Activated naive CD4-positive, alpha-beta T cell treated with anti-CD3 and anti-CD28 coated beads for 36 hours (primary cell): Measurements from ENCODE around the gene SNAP23. TPM values are rescaled to one million over a fixed set of nuclear protein-coding genes. Genes with fewer than 3 reads are reported as not detected.

Source experiments
- CTCF ChIA-PET: fragments of 350-600 bp; sonication (Branson Sonifier 250); formaldehyde crosslinking; loops from one replicate; lab custom pipeline; 2021; ENCODE audit warnings: antibody characterized with exemption; lab: Charles Lee
- DNase-seq: peaks from one replicate; pipeline ENCODE4 v3.0.0-alpha.2; 2020
- H3K27ac Mint-ChIP-seq: one replicate; pipeline ENCODE4 v1.8.0; 2021; ENCODE audit warnings: mild to moderate bottlenecking, mixed read lengths
- H3K27me3 Mint-ChIP-seq: one replicate; pipeline ENCODE4 v1.8.0; 2021; ENCODE audit warnings: low read depth, mixed read lengths
- H3K36me3 Mint-ChIP-seq: one replicate; pipeline ENCODE4 v1.8.0; 2021; ENCODE audit warnings: low read depth, mixed read lengths
- H3K4me1 Mint-ChIP-seq: one replicate; pipeline ENCODE4 v1.8.0; 2021; ENCODE audit warnings: low read depth, mixed read lengths
- H3K4me3 Mint-ChIP-seq: one replicate; pipeline ENCODE4 v1.8.0; 2021; ENCODE audit warnings: mild to moderate bottlenecking, moderate library complexity, mixed read lengths
- H3K9me3 Mint-ChIP-seq: one replicate; pipeline ENCODE4 v1.8.0; 2021; ENCODE audit warnings: mixed read lengths
- intact Hi-C: fragments of 100-400 bp; cut with micrococcal nuclease; formaldehyde crosslinking; loops from one replicate; pipeline ENCODE4 v1.15.1; 2023
- total RNA-seq, 2 experiments: library from RNA; stranded (reverse); gene quantifications; one replicate each; pipeline ENCODE4 v1.2.3, GENCODE V29; 2021

SNAP23 gene
- total RNA-seq, 2 experiments from 2014 or later = 33.1 to 34.5 TPM

- H3K4me3 Mint-ChIP-seq = no peak overlapping the region
- peaks cover 31% of the 10 kb centered on the region for H3K4me1 Mint-ChIP-seq
- no peaks in the 10 kb centered on the region for H3K27me3 Mint-ChIP-seq
- intact Hi-C loops = no loop called here
- CTCF ChIA-PET = no interaction called here
- no peaks in the 10 kb centered on the region for H3K9me3 Mint-ChIP-seq
- H3K27ac Mint-ChIP-seq = no peak overlapping the region
- H3K36me3 Mint-ChIP-seq = no peaks in the 10 kb centered on the region
- no peak for DNase-seq
These were observed 7.0 kb downstream of the SNAP23 start for GRCh38 chr15:42502477-42502876.

DNA sequence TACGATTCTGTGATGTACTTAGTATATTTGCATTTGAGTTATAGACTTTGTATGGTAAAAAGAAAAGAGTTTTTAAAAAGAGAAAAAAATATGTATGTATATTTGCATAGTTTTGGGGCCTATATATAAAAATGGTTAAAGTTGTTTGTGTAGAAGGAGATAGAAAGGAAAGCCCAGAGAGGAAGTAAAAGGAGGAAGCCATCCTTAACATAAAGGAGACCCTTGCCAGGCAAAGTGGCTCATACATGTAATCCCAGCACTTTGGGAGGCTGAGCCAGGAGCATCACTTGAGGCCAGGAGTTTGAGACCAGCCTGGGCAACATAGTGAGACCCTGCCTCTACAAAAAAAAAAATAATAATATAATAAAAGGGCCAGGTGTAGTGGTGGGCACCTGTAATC, 8.4 kb downstream of the SNAP23 start:
- no peaks in the 10 kb centered on the region for H3K36me3 Mint-ChIP-seq
- no peaks in the 10 kb centered on the region for H3K27me3 Mint-ChIP-seq
- DNase-seq = no peak
- peaks cover 19% of the 10 kb centered on the region for H3K4me1 Mint-ChIP-seq
- H3K4me3 Mint-ChIP-seq = no peak overlapping the region
- H3K27ac Mint-ChIP-seq = no peak overlapping the region
- no peaks in the 10 kb centered on the region for H3K9me3 Mint-ChIP-seq
- CTCF ChIA-PET = interaction anchor here (0.9 kb wide), 1 partner anchor 32 kb away, joined by 6 read pairs; no protein-coding TSS in a partner anchor
- intact Hi-C loops = no loop called here

DNA sequence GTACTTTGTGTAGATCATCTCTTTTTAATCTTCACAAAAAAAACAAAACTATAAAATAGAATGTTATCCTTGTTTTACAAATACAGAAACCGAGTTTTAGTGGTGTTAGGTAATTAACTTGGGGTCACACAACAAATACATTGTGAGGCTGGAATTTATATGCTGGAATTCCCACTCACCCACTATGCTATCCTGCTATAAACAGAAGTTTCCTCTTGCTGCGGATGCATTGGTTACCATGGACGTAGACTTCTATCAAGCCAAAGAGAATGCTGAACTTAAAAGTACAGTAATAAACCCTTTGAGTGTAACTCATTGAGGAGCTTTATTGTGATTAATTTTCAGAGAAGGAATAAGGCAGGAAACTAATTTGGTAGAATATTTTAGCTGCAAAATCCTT, 9.2 kb downstream of the SNAP23 start:
- no peak overlapping the region for H3K27ac Mint-ChIP-seq
- no peaks in the 10 kb centered on the region for H3K9me3 Mint-ChIP-seq
- no peaks in the 10 kb centered on the region for H3K27me3 Mint-ChIP-seq
- DNase-seq = no peak
- no peak overlapping the region for H3K4me3 Mint-ChIP-seq
- CTCF ChIA-PET = interaction anchor here (0.7 to 0.9 kb wide), 2 partner anchors 33 to 42 kb away, joined by 3 to 6 read pairs; no protein-coding TSS in a partner anchor
- H3K36me3 Mint-ChIP-seq = no peaks in the 10 kb centered on the region
- H3K4me1 Mint-ChIP-seq = peaks cover 13% of the 10 kb centered on the region
- intact Hi-C loops = no loop called here

- Mint-ChIP-seq H3K27ac (no peak overlapping the region), H3K9me3 (no peaks in the 10 kb centered on the region), H3K4me3 (no peak overlapping the region), H3K4me1 (no peaks in the 10 kb centered on the region), H3K36me3 (no peaks in the 10 kb centered on the region), H3K27me3 (no peaks in the 10 kb centered on the region)
- CTCF ChIA-PET = no interaction called here
- intact Hi-C loops = no loop called here
- DNase-seq = no peak
These were observed 12.1 kb downstream of the SNAP23 start for GRCh38 chr15:42507514-42507913.

- DNase-seq = no peak
- Mint-ChIP-seq H3K4me1 (no peaks in the 10 kb centered on the region), H3K27me3 (no peaks in the 10 kb centered on the region), H3K27ac (no peak overlapping the region), H3K4me3 (no peak overlapping the region), H3K36me3 (no peaks in the 10 kb centered on the region), H3K9me3 (no peaks in the 10 kb centered on the region)
- intact Hi-C loops = no loop called here
- CTCF ChIA-PET = no interaction called here
These were observed 12.8 kb downstream of the SNAP23 start for GRCh38 chr15:42508263-42508690.

GRCh38 chr15:42510258-42511006, 15.0 kb downstream of the SNAP23 start:
- CTCF ChIA-PET = interaction anchor here (1.2 kb wide), 1 partner anchor 41 kb away, joined by 5 read pairs; no protein-coding TSS in a partner anchor
- Mint-ChIP-seq H3K9me3 (no peaks in the 10 kb centered on the region), H3K4me3 (no peak overlapping the region), H3K27me3 (no peaks in the 10 kb centered on the region), H3K4me1 (no peaks in the 10 kb centered on the region), H3K27ac (no peak overlapping the region), H3K36me3 (peaks cover 3% of the 10 kb centered on the region)
- DNase-seq = no peak
- intact Hi-C loops = no loop called here

DNA sequence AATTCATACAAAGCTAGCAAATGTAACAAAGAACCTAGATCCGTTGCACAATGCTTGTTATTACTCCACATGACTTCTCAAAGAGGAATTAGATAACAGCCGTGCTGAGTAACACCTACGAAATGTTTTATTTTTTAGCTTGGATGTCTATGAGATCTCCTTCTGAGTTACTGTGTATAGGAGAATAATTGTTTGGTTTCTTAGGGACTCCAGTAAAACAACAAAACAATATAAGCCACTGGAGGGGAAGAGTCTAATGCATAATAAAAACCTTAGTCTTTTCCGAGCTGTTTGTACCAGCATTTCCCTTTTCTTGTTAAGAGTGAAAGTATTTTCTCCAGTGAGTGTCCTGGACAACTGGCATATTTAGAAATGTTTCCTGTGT, 15.6 kb downstream of the SNAP23 start:
- Mint-ChIP-seq H3K4me1 (peaks cover 2% of the 10 kb centered on the region), H3K36me3 (peaks cover 8% of the 10 kb centered on the region), H3K27ac (no peak overlapping the region), H3K27me3 (no peaks in the 10 kb centered on the region), H3K4me3 (no peak overlapping the region), H3K9me3 (no peaks in the 10 kb centered on the region)
- no peak for DNase-seq
- CTCF ChIA-PET = no interaction called here
- intact Hi-C loops = no loop called here

DNA sequence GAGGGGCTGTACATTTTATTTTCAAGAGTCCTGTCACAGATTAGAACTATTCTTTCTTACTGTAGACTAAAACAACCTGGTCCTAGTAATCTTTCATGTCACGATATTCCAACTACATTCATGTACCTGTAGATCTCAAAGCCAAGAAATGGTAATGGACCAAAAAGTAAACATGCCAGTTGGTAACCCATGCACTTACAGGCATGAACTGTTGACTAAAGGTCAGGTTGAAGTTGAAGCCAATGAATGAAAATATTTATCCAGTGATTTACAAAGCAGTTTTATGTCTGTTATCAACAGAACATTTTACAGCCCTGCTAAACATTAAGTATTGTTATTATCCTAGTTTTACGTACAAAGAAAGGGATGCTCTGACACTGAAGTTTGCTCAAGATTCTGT, 27.9 kb downstream of the SNAP23 start:
- DNase-seq = no peak
- Mint-ChIP-seq H3K4me3 (no peak overlapping the region), H3K9me3 (no peaks in the 10 kb centered on the region), H3K4me1 (no peaks in the 10 kb centered on the region), H3K27ac (no peak overlapping the region), H3K27me3 (no peaks in the 10 kb centered on the region), H3K36me3 (peaks cover 5% of the 10 kb centered on the region)
- CTCF ChIA-PET = interaction anchor here (0.6 kb wide), 1 partner anchor 296 kb away, joined by 3 read pairs; no protein-coding TSS in a partner anchor
- intact Hi-C loops = no loop called here

DNA sequence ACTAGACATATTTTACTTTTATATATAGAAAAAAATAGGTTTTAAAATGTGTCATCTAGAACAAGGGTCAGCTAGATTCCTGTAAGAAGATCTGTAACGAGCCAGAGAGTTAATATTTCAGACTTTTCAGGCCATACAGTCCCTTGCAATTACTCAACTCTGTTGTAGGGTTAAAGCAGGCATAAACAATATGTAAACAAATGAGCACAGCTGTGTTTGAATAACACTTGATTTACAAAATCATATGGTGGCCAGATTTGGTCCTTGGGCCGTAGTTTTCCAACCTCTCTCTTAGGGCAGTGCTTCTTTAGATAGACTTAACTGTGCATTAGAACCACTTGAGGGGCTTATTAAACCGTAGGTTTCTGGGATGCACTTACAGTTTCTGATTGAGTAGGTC, 33.5 kb downstream of the SNAP23 start:
- H3K4me1 Mint-ChIP-seq = no peaks in the 10 kb centered on the region
- peaks cover 11% of the 10 kb centered on the region for H3K36me3 Mint-ChIP-seq
- no peaks in the 10 kb centered on the region for H3K9me3 Mint-ChIP-seq
- CTCF ChIA-PET = no interaction called here
- no peak for DNase-seq
- H3K4me3 Mint-ChIP-seq = no peak overlapping the region
- H3K27me3 Mint-ChIP-seq = no peaks in the 10 kb centered on the region
- intact Hi-C loops = no loop called here
- no peak overlapping the region for H3K27ac Mint-ChIP-seq

DNA sequence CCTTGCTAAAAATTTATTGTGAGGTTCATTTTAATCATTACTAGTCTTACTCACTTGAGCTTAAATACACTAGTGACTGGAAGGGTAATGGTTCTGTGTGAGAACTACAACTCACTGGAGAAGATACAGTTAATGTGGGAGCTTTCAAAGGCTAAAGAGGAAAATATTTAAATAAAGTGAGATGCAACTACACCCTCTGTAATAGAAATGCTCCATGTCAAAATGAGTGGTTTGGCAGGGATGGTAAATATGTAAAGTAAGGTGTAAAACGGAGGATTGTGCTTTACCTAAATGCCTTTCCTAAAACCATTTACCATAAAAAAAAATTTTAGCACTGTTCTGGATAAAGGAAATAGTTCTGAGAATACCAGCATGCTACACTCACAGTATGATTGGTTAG, 37.8 kb downstream of the SNAP23 start:
- Mint-ChIP-seq H3K27ac (no peak overlapping the region), H3K9me3 (no peaks in the 10 kb centered on the region), H3K27me3 (no peaks in the 10 kb centered on the region), H3K4me1 (no peaks in the 10 kb centered on the region), H3K4me3 (no peak overlapping the region), H3K36me3 (peaks cover 17% of the 10 kb centered on the region)
- intact Hi-C loops = no loop called here
- no peak for DNase-seq
- CTCF ChIA-PET = interaction anchor here (0.6 kb wide), 1 partner anchor 11 kb away, joined by 3 read pairs; no protein-coding TSS in a partner anchor

GRCh38 chr15:42544853-42545629, 49.6 kb downstream of the SNAP23 start:
- H3K4me3 Mint-ChIP-seq = no peak overlapping the region
- peaks cover 27% of the 10 kb centered on the region for H3K4me1 Mint-ChIP-seq
- no peaks in the 10 kb centered on the region for H3K9me3 Mint-ChIP-seq
- CTCF ChIA-PET = no interaction called here
- H3K36me3 Mint-ChIP-seq = peaks cover 21% of the 10 kb centered on the region
- H3K27ac Mint-ChIP-seq = no peak overlapping the region
- intact Hi-C loops = no loop called here
- DNase-seq = no peak
- H3K27me3 Mint-ChIP-seq = no peaks in the 10 kb centered on the region

GRCh38 chr15:42547918-42548248, 52.4 kb downstream of the SNAP23 start:
- CTCF ChIA-PET = interaction anchor here (1.3 to 1.4 kb wide), 2 partner anchors 9 to 10 kb away, joined by 3 read pairs; no protein-coding TSS in a partner anchor
- Mint-ChIP-seq H3K9me3 (no peaks in the 10 kb centered on the region), H3K4me3 (peak overlapping the region; percentile 95), H3K36me3 (peaks cover 16% of the 10 kb centered on the region), H3K27me3 (no peaks in the 10 kb centered on the region), H3K4me1 (peaks cover 40% of the 10 kb centered on the region), H3K27ac (peak overlapping the region; percentile 89)
- no peak for DNase-seq
- intact Hi-C loops = loop anchor here (1.0 to 2.0 kb wide), 5 partner anchors 27 to 275 kb away; partner anchors contain the start of genes GANC, SNAP23, STARD9 and TMEM87A
